GM21723 (cell line): ENCODE data around the gene ADAMTS12.
A peak's percentile ranks its signal among the peaks of the same experiment; 100 is the strongest.

ENCODE experiments used
- ATAC-seq: cut with Tn5 transposase; IDR thresholded peaks from one replicate; pipeline ENCODE4 v1.9.1; 2021; ENCODE audit warnings: mild to moderate bottlenecking, moderate library complexity; ENCODE audit not compliant: unreplicated experiment

ADAMTS12 gene

DNA sequence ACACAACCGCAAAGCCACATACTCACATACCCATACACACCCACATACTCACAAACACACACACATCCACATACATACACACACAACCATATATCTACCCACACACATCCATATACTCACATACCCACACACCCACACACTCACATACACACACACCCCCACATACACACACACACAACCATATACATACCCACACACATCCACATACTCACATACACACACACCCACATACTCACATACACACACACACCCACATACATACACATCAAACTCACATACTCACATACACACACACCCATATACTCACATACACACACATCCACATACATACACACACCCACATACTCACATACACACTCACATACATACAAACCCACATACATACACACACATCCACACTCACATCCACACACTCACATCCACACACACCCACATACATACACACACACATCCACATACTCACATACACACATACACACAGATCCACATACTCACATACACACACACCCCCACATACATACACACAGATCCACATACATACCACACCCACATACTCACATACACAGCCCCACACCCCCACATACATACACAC, 220.0 kb downstream of the ADAMTS12 start:
- no peak for ATAC-seq

DNA sequence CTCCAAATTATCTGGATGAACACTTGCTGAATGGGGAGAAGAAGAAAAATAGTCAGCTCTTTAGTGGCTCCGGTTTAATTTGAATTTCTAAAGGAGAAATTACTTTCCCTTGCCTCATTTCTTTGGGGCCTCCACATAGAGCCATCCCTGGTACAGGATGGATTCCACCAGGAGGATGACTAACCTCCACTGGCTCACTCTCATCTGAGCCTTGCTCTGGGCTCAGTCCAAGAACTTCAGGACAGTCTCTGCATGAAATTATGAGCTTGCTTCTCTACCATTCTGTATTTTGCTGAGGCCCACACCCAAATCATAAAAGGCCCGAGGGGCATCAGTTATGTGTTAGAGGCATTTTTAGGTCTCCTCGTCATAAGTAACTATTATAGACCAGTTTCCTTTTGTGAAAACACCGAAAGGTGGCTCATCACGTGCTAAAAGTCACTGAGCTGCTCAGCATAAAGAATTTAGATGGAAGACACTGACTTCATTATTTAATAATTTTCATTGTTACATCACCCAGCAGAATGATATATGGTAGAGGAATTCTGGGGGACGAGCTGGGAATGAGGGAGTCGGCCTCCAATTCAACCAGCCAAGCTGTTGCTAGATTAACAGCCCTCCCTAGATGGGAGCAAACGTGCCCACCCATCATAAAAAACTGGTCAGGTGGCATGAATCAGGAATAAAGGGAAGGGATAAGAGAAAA, 228.9 kb downstream of the ADAMTS12 start:
- ATAC-seq, result no peak

DNA sequence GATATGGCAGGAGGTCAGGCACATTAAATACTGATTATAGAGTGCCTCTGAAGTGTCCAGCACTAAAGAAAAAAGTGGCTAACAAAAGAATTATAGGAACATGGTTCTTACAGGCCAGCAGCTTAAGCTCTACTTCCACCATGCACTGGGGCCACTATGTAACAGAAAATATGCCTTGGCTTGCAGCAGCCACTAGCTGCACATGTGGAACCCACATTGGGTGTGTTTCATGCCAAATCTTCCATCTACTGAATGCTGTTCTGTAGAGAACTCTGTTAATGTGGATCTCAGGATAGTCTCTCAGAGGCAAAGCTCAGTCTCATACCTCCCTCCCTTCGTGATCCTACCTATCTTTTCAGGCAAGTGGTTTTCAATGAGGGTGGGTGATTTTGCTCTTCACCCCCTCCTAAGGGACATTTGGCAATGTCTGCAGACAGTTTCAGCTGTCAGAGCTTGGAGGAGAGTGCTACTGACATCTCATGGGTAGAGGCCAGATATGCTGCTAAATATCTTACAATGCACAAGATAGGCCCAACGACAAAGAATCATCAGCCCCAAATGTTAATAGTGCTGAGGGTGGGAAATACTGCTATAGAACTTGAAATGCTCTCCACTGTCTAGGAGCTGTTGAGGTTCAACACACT, 232.1 kb downstream of the ADAMTS12 start:
- ATAC-seq, result no peak

DNA sequence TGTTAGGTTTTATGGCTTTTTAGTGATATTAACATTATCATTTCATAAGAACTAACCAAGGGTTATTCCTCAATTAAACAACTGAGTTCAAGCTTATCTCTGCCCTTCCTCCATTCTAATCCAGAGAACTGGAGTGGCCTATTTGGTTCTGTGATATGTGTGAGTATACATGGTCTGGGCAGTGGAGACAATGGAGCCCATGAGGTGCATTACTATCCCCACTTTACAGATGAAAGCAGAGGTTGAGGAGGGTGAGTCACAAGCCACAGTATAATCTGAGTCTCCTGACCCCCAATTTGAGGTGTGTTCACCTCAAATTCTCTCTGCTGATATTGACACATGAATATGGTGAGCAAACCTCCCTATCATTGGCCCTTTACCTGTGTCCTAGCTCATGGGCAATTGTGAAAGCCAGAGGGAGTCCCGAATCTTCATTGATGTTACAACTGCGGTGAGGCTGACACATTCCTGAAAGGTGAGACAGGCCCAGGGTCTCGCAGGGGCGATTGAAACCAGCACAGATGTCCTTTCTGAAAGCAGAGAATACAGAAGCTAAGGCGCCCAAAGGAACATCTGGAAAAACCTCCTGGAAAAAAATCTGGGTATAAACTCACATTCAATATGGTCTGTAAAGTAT, 233.9 kb downstream of the ADAMTS12 start:
- ATAC-seq, result no peak

DNA sequence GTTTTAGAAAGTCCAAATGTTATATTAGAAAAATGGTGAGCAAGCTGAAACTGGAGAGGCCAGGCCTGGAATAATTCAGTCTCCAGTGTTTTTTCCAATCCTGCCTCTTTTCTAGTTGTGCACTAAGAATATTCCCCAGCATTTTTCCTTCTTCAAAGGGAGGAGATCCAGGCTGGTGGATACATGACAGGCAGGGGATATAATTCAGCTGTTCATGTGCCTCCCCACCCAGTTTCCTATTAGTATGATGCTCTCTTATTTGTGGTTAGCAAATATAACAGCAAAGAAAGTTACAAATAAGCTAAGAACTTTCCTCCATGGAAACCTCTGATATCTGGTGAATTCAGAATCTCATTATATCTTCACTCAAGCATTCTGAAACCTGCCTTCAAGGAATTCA, 234.6 kb downstream of the ADAMTS12 start:
- no peak for ATAC-seq

DNA sequence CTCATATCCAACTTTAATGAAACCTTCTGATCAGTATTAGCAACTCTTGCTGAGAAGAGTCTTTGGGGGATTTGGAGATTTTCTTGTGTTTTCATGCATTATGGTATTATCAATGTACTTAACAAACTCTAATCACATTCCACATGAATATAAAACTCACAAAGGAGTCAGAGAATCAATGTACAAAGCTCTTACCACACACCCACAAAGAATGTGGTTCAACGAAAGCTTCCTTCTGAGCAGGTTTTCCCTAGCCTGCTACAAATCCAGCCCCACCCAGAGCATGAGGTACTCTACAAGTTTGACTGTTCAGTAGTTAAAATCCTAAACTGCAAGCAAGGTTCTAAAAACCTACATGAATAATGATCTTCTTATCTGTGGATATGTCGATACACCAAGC, 240.9 kb downstream of the ADAMTS12 start:
- ATAC-seq, result no peak

DNA sequence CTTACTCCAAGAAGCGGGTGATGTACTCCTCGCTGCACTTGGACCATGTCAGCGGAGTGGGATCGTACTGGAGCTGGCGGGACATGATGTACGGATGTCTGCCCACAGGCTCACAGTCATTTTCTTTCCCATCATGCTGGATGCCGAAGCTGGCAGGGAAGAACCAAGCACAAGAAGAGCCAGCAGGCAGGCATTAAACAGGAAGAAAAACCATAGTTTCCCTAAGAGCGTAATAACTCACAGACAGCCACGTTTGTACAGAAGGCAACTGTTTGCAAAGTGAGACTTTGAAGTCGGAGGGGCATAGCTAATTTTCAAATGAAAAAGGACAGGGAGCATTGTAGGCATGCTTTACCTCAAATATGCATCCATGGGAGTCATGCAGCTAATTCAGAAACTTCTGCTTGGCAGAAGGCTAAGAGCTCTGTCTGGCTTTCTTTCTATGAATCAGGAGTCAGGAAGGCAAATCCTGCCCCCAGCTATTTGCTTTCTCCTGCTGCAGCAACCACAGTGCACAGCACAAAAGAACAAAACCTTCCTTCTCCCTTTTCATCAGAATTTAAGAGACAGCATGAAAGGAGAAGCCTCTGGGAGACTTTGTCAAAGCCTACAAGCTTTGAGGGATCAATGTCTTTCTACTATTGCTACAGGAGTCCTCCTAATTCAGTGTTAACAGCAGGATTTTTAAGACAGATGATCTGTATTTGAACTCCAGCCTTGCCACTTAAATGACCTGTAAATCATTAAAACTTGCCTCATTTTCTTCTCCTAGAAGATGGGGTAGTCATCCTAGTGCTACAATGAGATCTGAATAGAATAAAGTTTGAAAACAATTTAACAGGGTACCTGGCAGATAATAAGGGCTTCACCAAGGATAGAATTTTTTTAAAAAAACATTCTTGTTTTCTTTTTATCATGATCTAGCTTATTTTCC, 242.0 kb downstream of the ADAMTS12 start:
- no peak for ATAC-seq

DNA sequence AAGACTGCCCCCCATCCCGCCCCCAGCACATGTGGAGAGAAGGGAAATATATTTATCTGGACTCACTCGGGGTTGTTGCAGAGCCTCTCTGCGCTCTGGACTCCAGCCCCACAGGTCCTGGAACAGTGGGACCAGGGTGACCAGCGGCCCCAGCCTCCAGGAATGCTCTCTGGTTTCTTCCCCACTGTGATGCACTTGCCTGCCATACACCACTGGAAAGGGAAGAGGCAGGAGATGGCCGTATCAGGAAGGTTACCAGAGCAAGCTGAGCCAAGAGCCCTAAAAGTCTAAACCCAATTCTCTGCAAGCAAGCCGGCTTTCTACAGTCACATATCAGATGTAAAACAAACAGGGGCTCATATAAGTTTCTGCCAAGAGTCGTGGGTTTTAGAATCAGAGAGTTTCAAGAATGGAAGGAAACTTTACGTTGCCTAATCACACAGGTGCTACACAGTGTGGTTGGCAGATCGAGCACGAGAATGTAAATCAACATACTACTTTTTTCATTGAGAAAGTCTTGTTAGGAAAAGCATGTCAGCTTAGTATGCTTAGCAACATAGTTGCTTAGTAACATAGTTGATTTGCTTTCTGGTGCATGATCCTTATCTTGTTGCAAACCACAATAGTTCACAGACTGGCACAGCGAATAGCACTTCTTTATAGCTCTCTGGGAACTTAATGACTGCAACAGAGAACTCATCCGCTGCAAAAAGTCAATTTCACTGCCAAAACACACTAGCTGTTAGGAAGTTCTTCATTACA, 249.9 kb downstream of the ADAMTS12 start:
- ATAC-seq, result no peak

DNA sequence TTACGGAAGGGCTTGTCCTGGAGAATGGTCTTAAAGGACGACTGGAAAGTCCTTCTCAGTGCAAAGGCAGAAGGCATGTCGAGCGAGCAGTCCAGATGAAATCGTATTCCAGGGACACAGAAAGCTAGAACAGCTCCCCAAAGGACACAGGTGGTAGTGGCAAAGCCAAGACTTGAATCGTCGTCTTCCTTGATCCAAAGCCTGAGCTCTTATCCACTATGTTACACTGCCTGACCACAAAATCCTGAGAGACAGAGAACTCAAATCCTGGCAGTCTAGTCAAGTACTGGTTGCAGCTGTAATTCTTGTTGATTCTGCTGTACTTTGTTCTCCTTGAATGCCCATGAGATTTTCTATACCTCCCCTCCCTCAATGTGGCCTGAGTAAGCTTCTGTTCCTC, 252.3 kb downstream of the ADAMTS12 start:
- ATAC-seq, result no peak

DNA sequence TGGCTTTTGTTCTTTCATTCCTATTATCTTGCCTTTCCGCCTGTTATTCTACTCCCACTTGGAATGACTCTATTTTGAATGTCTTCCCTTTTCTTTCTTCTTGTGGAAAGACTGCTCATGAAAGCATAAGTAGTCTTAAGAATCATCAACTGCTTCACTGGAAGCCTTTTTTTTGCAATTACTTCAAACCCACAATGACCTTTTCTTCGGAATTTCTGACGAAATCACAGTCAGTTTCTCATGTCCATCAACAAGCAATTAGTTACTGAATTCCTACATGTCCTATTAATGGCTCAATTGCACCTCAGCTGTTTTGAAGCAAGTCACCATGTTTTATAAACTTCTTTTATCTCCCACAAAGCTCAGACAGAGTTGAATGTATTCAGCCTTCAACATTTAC, 254.8 kb downstream of the ADAMTS12 start:
- no peak for ATAC-seq

DNA sequence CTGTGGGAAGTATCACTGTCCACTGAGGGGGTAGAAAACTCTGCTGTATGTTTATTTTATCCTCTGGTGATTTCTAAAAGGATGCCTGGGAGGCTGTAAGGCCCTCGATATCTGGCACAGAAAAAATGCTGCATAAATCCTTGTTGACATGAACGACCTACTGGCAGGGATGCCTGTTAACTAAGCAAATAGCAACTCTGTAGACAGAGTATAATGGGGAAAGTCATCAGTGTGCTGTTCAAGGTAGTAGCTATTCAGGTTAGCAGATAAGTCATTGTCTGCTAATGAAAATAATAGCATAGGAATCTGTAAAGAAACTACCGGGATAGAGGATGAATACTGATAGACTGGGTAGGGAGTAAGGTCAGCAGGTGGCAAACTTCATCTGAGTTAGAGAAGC, 256.2 kb downstream of the ADAMTS12 start:
- ATAC-seq, result no peak

DNA sequence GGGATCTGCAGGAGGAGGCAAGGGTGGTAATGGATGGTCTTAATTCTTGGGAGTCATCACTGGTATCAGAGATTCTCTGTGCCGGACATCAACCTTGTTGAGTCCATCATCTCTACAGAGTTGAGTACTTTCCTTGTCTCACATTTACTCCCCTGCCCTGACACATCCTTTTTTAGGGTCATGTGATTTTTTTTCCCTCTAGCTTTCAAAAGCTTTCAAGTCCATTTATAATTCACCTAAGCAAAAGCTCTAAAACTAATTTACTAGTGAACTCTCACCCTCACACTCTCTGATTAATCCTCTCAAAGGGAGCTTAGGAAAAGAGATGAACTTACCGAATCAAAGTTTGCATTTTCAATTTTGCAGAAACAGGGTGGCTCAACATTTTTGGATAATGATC, 258.1 kb downstream of the ADAMTS12 start:
- ATAC-seq, result no peak

DNA sequence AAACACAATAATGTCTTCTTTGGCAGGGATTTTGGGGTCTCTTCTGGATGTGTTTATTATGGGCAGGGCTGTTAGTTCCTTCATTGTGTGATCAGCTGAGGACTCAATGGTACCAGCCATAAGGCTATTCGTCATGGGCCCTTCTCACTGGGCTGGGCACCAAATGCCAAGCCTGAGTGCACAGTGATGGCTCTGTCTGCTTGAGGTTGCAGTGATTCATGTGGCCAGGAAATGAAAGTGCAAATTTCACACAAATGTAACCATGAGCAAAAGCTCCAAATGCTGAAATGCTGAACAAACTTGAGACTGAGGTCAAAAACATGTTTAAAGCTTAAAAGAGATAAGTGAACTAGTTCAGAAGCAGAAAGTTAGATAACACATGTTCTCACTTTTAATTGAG, 260.0 kb downstream of the ADAMTS12 start:
- peak; percentile 88 for ATAC-seq

DNA sequence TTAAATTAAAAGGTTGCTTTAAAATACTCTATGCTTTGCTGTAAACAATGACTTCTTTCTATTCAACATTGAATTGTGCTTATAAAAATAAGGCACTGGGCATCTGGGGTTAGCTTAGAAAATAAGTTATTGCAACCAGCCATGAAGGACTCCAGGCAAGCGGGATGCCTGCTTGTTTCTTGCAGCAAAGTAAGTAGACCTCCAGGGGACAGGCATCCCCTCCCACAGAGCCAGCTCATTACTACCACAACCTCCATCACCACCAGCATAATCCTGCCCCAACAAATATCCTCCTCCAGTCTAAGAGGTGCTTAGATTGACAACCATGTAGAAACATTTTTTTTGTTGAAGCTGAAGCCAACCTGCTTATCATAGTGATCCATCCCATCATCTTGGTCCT, 260.7 kb downstream of the ADAMTS12 start:
- no peak for ATAC-seq

DNA sequence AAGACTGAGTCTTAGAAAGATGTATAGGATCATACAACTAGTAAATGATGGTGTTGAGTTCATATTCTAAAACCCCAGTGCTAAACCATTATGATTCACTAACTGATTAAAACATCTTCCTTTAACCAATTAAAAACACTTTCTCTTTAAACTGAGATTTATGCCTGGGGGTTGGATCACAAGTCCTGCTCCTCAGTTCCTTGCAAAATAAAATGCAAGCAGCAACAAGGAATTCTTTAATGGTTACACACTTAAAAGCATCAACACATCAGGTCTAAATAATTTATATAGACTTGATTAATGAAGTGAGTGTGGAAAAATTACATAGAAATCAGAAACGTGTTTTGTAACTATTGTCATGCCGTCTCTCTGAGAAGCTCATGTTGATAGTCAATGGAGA, 261.8 kb downstream of the ADAMTS12 start:
- ATAC-seq, result no peak

DNA sequence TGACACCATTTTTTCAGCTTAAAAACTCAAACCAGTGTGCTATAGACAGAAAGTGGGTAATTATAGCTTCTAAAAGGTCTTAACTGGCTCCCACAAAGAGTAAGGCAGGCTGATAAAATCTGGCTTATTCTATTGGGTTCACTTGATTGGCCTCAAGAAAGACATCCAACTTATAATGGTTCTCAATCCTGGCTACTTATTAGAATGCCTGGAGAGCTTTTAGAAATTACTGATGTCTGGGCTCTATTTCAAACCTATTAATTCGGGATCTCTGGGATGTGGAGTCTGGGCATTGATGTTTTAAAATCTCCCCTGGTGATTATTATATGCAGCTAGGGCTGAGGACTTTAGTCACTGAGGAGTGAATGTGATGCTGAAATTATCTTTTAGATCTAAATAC, 263.0 kb downstream of the ADAMTS12 start:
- no peak for ATAC-seq

DNA sequence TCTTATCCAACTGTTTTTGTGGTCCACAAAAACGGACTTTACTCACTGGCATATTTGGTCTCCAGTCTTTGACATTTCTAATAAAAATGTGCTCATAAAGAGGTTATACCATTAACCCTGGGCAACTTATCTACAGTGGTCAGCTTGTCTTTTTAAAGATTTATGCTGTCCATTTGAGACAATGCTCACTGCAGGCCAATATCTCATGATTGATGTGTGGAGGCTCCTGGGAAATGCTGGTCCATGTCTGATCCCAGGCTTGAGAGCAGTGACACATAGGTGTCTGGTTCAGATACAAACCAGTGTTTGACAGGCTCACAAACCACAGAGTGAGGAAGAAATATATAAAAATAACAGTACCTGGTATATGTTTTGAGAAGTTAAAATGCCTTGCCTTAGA, 270.3 kb downstream of the ADAMTS12 start:
- ATAC-seq, result no peak

DNA sequence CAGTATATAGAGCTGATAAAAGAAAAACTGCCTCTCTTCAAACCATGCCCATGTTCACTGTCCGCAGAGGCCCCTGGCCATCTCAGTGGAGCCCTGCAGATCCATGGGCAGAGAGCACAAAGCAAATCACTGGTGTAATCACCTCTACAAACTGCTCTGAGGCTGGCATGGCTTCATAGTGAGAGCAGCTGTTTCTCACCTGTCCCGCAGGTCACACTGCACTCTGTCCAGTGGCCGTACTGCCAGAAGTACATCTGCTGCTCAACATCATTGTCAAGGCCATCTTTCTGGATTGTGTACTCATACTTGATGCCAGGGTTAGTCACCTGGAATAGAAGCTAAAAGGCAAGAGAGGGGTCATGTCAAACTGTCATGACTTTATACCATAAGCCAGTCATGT, 277.8 kb downstream of the ADAMTS12 start:
- no peak for ATAC-seq

DNA sequence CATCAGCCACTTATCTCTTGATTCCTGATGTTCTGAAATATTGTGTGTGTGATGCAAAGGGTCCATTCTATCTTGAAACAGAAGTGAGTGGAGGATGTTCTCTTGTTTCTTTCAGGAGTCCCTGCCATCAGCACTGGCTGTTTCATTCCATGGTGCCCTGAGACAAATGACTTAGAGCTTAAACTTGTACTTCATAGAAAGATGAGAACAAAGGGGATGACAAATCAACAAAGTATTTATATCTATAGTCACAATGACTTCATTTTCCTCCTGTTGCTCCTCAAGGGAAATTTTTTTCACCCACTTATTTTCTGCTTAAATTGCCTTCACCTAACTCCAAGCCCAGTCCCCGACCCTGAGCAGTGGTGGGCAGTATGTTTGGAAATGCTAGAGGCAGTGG, 279.4 kb downstream of the ADAMTS12 start:
- ATAC-seq, result no peak

DNA sequence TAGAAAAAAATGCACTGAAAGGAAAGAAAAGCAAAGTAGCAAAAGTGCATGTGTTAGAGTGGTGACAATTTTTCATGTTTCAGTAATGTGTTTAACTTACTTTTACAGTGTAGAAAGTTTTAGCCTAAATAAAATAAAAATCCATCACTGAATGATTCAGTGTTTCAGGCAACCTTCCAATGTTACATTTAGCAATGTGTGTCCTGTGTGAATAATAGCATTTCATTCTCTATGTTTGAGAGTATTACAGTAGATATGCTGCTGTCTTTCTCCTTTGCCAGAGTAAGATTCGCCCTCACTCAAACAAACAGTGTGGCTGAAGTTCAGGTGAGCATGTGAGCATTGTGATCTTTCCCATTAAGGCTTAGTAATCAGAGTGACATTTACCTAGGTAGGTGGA, 279.9 kb downstream of the ADAMTS12 start:
- ATAC-seq, result no peak
